Esophagus muscularis mucosa (tissue), 4 donors: ENCODE results near the gene NHEJ1. TPM values are rescaled to one million over a fixed set of nuclear protein-coding genes. Genes with fewer than 3 reads are reported as not detected.
A peak's percentile ranks its signal among the peaks of the same experiment; 100 is the strongest.

Experiments used
- DNase-seq: peaks from one replicate; pipeline ENCODE4 v3.0.0-alpha.2; 2017; ENCODE audit errors: extremely low spot score
- H3K27ac ChIP-seq, 4 donors: fragments of 200-600 bp; sonication (generic); replicated peaks in 1 of 4; 1 replicate in 3 of 4; 2 replicates in 1 of 4; pipeline ENCODE4 v1.5.1; 2016 to 2019; ENCODE audit warnings: mild to moderate bottlenecking in 1 of 4
- H3K27me3 ChIP-seq, 4 donors: fragments of 200-600 bp; sonication (generic); one replicate each; pipeline versions ENCODE4 v1.5.1 to v1.6.0; 2016 to 2019
- H3K36me3 ChIP-seq, 4 donors: fragments of 200-600 bp; sonication (generic); one replicate each; pipeline ENCODE4 v1.5.1; 2016 to 2019
- H3K4me1 ChIP-seq, 4 donors: fragments of 200-600 bp; sonication (generic); one replicate each; pipeline ENCODE4 v1.5.1; 2016 to 2019
- H3K4me3 ChIP-seq, 4 donors: fragments of 200-600 bp; sonication (generic); 1 replicate in 2 of 4; 2 replicates in 2 of 4; pipeline ENCODE4 v1.5.1; 2016 to 2019; ENCODE audit warnings: mild to moderate bottlenecking in 4 of 4, moderate library complexity in 1 of 4
- H3K9me3 ChIP-seq, 4 donors: fragments of 200-600 bp; sonication (generic); 1 replicate in 3 of 4; 2 replicates in 1 of 4; pipeline ENCODE4 v1.5.1; 2016 to 2019
- CTCF ChIP-seq, 3 experiments: fragments of 200-600 bp in 2 of 3; fragments of 450-650 bp in 1 of 3; sonication (generic) in 2 of 3; IDR thresholded peaks; one replicate each; pipeline ENCODE4 v1.5.1; 2017 to 2019; ENCODE audit warnings: antibody characterized with exemption in 3 of 3, mild to moderate bottlenecking in 2 of 3, moderate library complexity in 1 of 3
- EP300 ChIP-seq: sonication (generic); formaldehyde crosslinking; IDR thresholded peaks from one replicate; pipeline ENCODE4 v1.6.1; 2017; ENCODE audit warnings: antibody characterized with exemption
- POLR2A ChIP-seq: fragments of 450-650 bp; IDR thresholded peaks from one replicate; pipeline ENCODE4 v1.6.1; 2017; ENCODE audit warnings: antibody characterized with exemption, moderate library complexity, mild to moderate bottlenecking, low read depth
- POLR2AphosphoS5 ChIP-seq, 2 donors: sonication (generic); formaldehyde crosslinking; IDR thresholded peaks; one replicate each; pipeline ENCODE4 v1.6.1; 2017; ENCODE audit warnings: antibody characterized with exemption in 2 of 2
- WGBS: methylation state at CpG from one replicate; pipeline ENCODE4 v1.1.5; 2018; 5-methylcytosine and 5-hydroxymethylcytosine counted together
- intact Hi-C: fragments of 100-400 bp; cut with DNase I; formaldehyde crosslinking; loops from one replicate; pipeline ENCODE4 v1.15.1; 2023
- total RNA-seq, 4 donors: library from RNA; depleted of rRNA; stranded (reverse); fragments of >200 nt; gene quantifications; one replicate each; pipeline versions ENCODE4 v1.1.0 to v1.2.1, GENCODE V29; 2016

The NHEJ1 gene
- total RNA-seq, 4 donors from 2014 or later: 15.1 to 24.4 (median 17.8) TPM

GRCh38 chr2:219059375-219059724 is 101.3 kb downstream of the NHEJ1 start:
- no peak for DNase-seq
- Histone ChIP-seq H3K9me3 (no peaks in the 10 kb centered on the region), H3K27me3 (peaks cover 10 to 99% (median 56%) of the 10 kb centered on the region in 4 donors), H3K36me3 (no peaks in the 10 kb centered on the region), H3K4me1 (peaks cover 38 to 45% (median 43%) of the 10 kb centered on the region in 4 donors), H3K27ac (no peak overlapping the region), H3K4me3 (peak overlapping the region in 3 of 4 donors; percentile 14 to 42 (median 33))
- TF ChIP-seq POLR2AphosphoS5 (IDR thresholded peaks at IDR 0.05) (no peak), CTCF (IDR thresholded peaks at IDR 0.05) (no peak), EP300 (no peak), POLR2A (no peak)
- intact Hi-C loops: loop anchor here (2.0 to 10.0 kb wide), 2 partner anchors 95 to 245 kb away; partner anchors contain the start of gene PTPRN
- 10% methylated on average over 16 of the region's 17 CpGs for WGBS

GRCh38 chr2:219058541-219059374 is 101.9 kb downstream of the NHEJ1 start:
- Histone ChIP-seq H3K36me3 (no peaks in the 10 kb centered on the region), H3K9me3 (no peaks in the 10 kb centered on the region), H3K27me3 (peaks cover 10 to 100% (median 55%) of the 10 kb centered on the region in 4 donors), H3K4me3 (peak overlapping the region in 2 of 4 donors; percentile 2 to 26), H3K27ac (no peak overlapping the region), H3K4me1 (peaks cover 38 to 45% (median 43%) of the 10 kb centered on the region in 4 donors)
- intact Hi-C loops: loop anchor here (2.0 to 10.0 kb wide), 2 partner anchors 96 to 246 kb away; partner anchors contain the start of gene PTPRN
- no peak for DNase-seq
- TF ChIP-seq EP300 (no peak), POLR2AphosphoS5 (IDR thresholded peaks at IDR 0.05) (no peak), CTCF (IDR thresholded peaks at IDR 0.05) (no peak)
- WGBS: 33% methylated on average over 12 of the region's 42 CpGs

GRCh38 chr2:219057709-219058540 is 102.7 kb downstream of the NHEJ1 start:
- TF ChIP-seq CTCF (IDR thresholded peaks at IDR 0.05) (peak in 2 of 3 experiments; percentile 90 to 91), POLR2A (no peak), EP300 (no peak), POLR2AphosphoS5 (IDR thresholded peaks at IDR 0.05) (no peak)
- Histone ChIP-seq H3K27ac (no peak overlapping the region), H3K9me3 (no peaks in the 10 kb centered on the region), H3K4me1 (peaks cover 38 to 45% (median 43%) of the 10 kb centered on the region in 4 donors), H3K4me3 (peak overlapping the region; percentile 3 to 29 (median 26)), H3K36me3 (no peaks in the 10 kb centered on the region), H3K27me3 (peaks cover 10 to 92% (median 52%) of the 10 kb centered on the region in 4 donors)
- no peak for DNase-seq
- intact Hi-C loops: loop anchor here (2.0 to 10.0 kb wide), 2 partner anchors 97 to 247 kb away; partner anchors contain the start of gene PTPRN
- 5% methylated on average over 11 of the region's 52 CpGs for WGBS

GRCh38 chr2:219056896-219057708 is 103.5 kb downstream of the NHEJ1 start:
- DNase-seq: no peak
- peaks cover 10 to 87% (median 47%) of the 10 kb centered on the region in 4 donors for H3K27me3 ChIP-seq
- H3K4me3 ChIP-seq: peak overlapping the region in 3 of 4 donors; percentile 3 to 29 (median 25)
- peaks cover 38 to 45% (median 43%) of the 10 kb centered on the region in 4 donors for H3K4me1 ChIP-seq
- H3K9me3 ChIP-seq: no peaks in the 10 kb centered on the region
- no peaks in the 10 kb centered on the region for H3K36me3 ChIP-seq
- no peak for TF ChIP-seq CTCF (IDR thresholded peaks at IDR 0.05)
- TF ChIP-seq POLR2A: no peak
- TF ChIP-seq EP300: no peak
- TF ChIP-seq POLR2AphosphoS5 (IDR thresholded peaks at IDR 0.05): no peak
- WGBS: no CpG with 5 or more reads among the region's 40 CpGs
- intact Hi-C loops: loop anchor here (10.0 kb wide), 1 partner anchor 248 kb away; the partner anchor contains the start of gene PTPRN
- H3K27ac ChIP-seq: no peak overlapping the region
